GM18858 (cell line): ENCODE results near the gene LRRC14B.

Source experiments
- ATAC-seq: cut with Tn5 transposase; IDR thresholded peaks from one replicate; pipeline ENCODE4 v1.9.1; 2021; ENCODE audit not compliant: unreplicated experiment

Gene LRRC14B

GRCh38 chr5:173392-174290, 17.7 kb upstream of the LRRC14B start:
- ATAC-seq: no peak

- ATAC-seq: no peak
Observed at GRCh38 chr5:174291-174600, 17.0 kb upstream of the LRRC14B start.

- ATAC-seq: no peak
Observed at GRCh38 chr5:174876-175465, 16.3 kb upstream of the LRRC14B start.

GRCh38 chr5:176296-176823, 14.9 kb upstream of the LRRC14B start:
- no peak for ATAC-seq

GRCh38 chr5:178110-178509, 13.2 kb upstream of the LRRC14B start:
- ATAC-seq: no peak

- ATAC-seq: no peak
Observed at GRCh38 chr5:179401-179800, 11.9 kb upstream of the LRRC14B start.

GRCh38 chr5:180286-180918, 10.9 kb upstream of the LRRC14B start:
- no peak for ATAC-seq

- ATAC-seq: no peak
Observed at GRCh38 chr5:181160-181559, 10.1 kb upstream of the LRRC14B start.

GRCh38 chr5:181566-181965, 9.7 kb upstream of the LRRC14B start:
- no peak for ATAC-seq

GRCh38 chr5:182126-182525, 9.2 kb upstream of the LRRC14B start:
- ATAC-seq: no peak

- no peak for ATAC-seq
Observed at GRCh38 chr5:184471-184870, 6.8 kb upstream of the LRRC14B start.

GRCh38 chr5:185095-186070, 5.9 kb upstream of the LRRC14B start:
- ATAC-seq: no peak

GRCh38 chr5:186091-187041, 4.9 kb upstream of the LRRC14B start:
- ATAC-seq: no peak

- ATAC-seq: no peak
Observed at GRCh38 chr5:187042-187431, 4.3 kb upstream of the LRRC14B start.

- no peak for ATAC-seq
Observed at GRCh38 chr5:187617-188451, 3.5 kb upstream of the LRRC14B start.

- peak; percentile 80 for ATAC-seq
Observed at GRCh38 chr5:188488-189481, 2.5 kb upstream of the LRRC14B start.

GRCh38 chr5:189486-189885, 1.8 kb upstream of the LRRC14B start:
- ATAC-seq: no peak

- no peak for ATAC-seq
Observed at GRCh38 chr5:189976-190365, 1.3 kb upstream of the LRRC14B start.
